Hypothalamus (tissue), 51 donors: ENCODE results near the gene NFIB.

Experiments used
- DNase-seq, 51 donors: peaks; one replicate each; lab custom pipeline; 2025; lab: John Stamatoyannopoulos, UW

The NFIB gene

GRCh38 chr9:14168381-14168780, 145.6 kb downstream of the NFIB start:
- no peak for DNase-seq

GRCh38 chr9:14165376-14166035, 148.4 kb downstream of the NFIB start:
- DNase-seq: no peak

- DNase-seq: no peak
Measured at GRCh38 chr9:14164908-14165307, 149.0 kb downstream of the NFIB start.

- no peak for DNase-seq
Measured at GRCh38 chr9:14159440-14160216, 154.3 kb downstream of the NFIB start.

- no peak for DNase-seq
Measured at GRCh38 chr9:14158916-14159315, 155.0 kb downstream of the NFIB start.

- DNase-seq: no peak
Measured at GRCh38 chr9:14158136-14158813, 155.7 kb downstream of the NFIB start.

GRCh38 chr9:14157191-14157590, 156.8 kb downstream of the NFIB start:
- no peak for DNase-seq

- no peak for DNase-seq
Measured at GRCh38 chr9:14156046-14156445, 157.9 kb downstream of the NFIB start.

GRCh38 chr9:14155237-14155636, 158.7 kb downstream of the NFIB start:
- DNase-seq: no peak

GRCh38 chr9:14153310-14153720, 160.6 kb downstream of the NFIB start:
- no peak for DNase-seq

GRCh38 chr9:14151451-14151850, 162.5 kb downstream of the NFIB start:
- no peak for DNase-seq

- DNase-seq: no peak
Measured at GRCh38 chr9:14148501-14149103, 165.3 kb downstream of the NFIB start.

- DNase-seq: no peak
Measured at GRCh38 chr9:14147738-14148137, 166.2 kb downstream of the NFIB start.

GRCh38 chr9:14146201-14146874, 167.6 kb downstream of the NFIB start:
- no peak for DNase-seq

- DNase-seq: no peak
Measured at GRCh38 chr9:14144215-14144614, 169.7 kb downstream of the NFIB start.

- no peak for DNase-seq
Measured at GRCh38 chr9:14141699-14142098, 172.2 kb downstream of the NFIB start.

- DNase-seq: no peak
Measured at GRCh38 chr9:14140096-14140697, 173.7 kb downstream of the NFIB start.

GRCh38 chr9:14139287-14139686, 174.7 kb downstream of the NFIB start:
- no peak for DNase-seq

GRCh38 chr9:14136646-14137370, 177.1 kb downstream of the NFIB start:
- DNase-seq: no peak
